Thyroid gland (tissue), 4 donors: Measurements from ENCODE around the gene MROH2A. TPM values are rescaled to one million over a fixed set of nuclear protein-coding genes. Genes with fewer than 3 reads are reported as not detected.

ENCODE experiments used
- DNase-seq, 2 donors: peaks; one replicate each; pipeline ENCODE4 v3.0.0-alpha.2; 2019
- H3K27ac ChIP-seq, 3 donors: fragments of 200-600 bp; sonication (generic); 1 replicate in 2 of 3; 2 replicates in 1 of 3; pipeline ENCODE4 v1.5.1; 2016 to 2019; ENCODE audit warnings: mild to moderate bottlenecking in 1 of 3, moderate library complexity in 1 of 3
- H3K27me3 ChIP-seq: fragments of 200-600 bp; sonication (generic); one replicate; pipeline ENCODE4 v1.5.1; 2019
- H3K36me3 ChIP-seq, 2 donors: fragments of 200-600 bp; sonication (generic); one replicate each; pipeline ENCODE4 v1.5.1; 2016 to 2019
- H3K4me1 ChIP-seq, 2 donors: fragments of 200-600 bp; sonication (generic); one replicate each; pipeline ENCODE4 v1.5.1; 2017 to 2019
- H3K4me3 ChIP-seq, 3 donors: fragments of 200-600 bp; sonication (generic); replicated peaks in 1 of 3; 1 replicate in 2 of 3; 2 replicates in 1 of 3; pipeline ENCODE4 v1.5.1; 2016; ENCODE audit warnings: mild to moderate bottlenecking in 1 of 3
- H3K9me3 ChIP-seq: fragments of 200-600 bp; sonication (generic); one replicate; pipeline ENCODE4 v1.5.1; 2017
- CTCF ChIP-seq, 6 experiments: fragments of 200-600 bp in 3 of 6; fragments of 450-650 bp in 3 of 6; sonication (generic) in 3 of 6; IDR thresholded peaks; one replicate each; pipeline ENCODE4 v1.5.1; 2016 to 2019; ENCODE audit warnings: antibody characterized with exemption in 6 of 6, mild to moderate bottlenecking in 2 of 6, inconsistent platforms in 1 of 6, moderate library complexity in 1 of 6
- POLR2A ChIP-seq, 2 donors: fragments of 450-650 bp; IDR thresholded peaks; one replicate each; pipeline ENCODE4 v1.6.1; 2017; ENCODE audit warnings: antibody characterized with exemption in 2 of 2, mild to moderate bottlenecking in 2 of 2, moderate library complexity in 1 of 2
- WGBS, 2 donors: methylation state at CpG; one replicate each; pipeline ENCODE4 v1.1.5; 2017; 5-methylcytosine and 5-hydroxymethylcytosine counted together
- intact Hi-C: fragments of 100-400 bp; cut with DNase I; formaldehyde crosslinking; loops from one replicate; pipeline ENCODE4 v1.15.1; 2023
- total RNA-seq, 4 donors: library from RNA; depleted of rRNA; stranded (reverse); fragments of >200 nt; gene quantifications; one replicate each; pipeline ENCODE4 v1.2.3, GENCODE V29; 2016

The MROH2A gene
- total RNA-seq, 4 donors from 2014 or later: 1.3 to 20.4 (median 9.3) TPM

DNA sequence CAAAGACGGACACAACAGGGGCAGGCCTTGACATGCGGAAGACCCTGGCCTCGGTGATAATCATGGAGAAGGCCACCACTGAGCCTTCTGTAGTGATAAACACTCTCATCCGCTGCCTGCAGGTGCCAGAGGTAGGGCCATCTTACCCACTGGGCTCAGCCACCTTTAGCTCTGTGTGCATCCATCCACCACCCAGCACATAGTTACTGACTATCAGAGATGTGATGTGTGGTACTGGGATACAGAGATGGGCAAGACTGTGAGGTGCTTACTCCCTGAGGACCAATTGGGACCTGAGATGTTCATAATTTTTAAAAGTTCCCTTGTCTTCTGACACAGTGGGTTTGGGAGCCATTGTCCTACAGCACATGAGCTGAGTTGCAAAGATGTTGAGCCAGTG, 1.6 kb downstream of the MROH2A start:
- intact Hi-C loops: no loop called here
- no peak for DNase-seq
- Histone ChIP-seq H3K36me3 (no peaks in the 10 kb centered on the region), H3K27me3 (no peaks in the 10 kb centered on the region), H3K4me1 (no peaks in the 10 kb centered on the region), H3K9me3 (no peaks in the 10 kb centered on the region), H3K27ac (no peak overlapping the region), H3K4me3 (no peak overlapping the region)
- whole genome bisulfite sequencing, 2 donors: 93 to 94% methylated on average over 3 to 4 of the region's 4 CpGs
- TF ChIP-seq CTCF (IDR thresholded peaks at IDR 0.05) (no peak), POLR2A (IDR thresholded peaks at IDR 0.05) (no peak)

GRCh38 chr2:233780771-233781170, 2.6 kb downstream of the MROH2A start:
- intact Hi-C loops: no loop called here
- no peak for TF ChIP-seq POLR2A (IDR thresholded peaks at IDR 0.05)
- TF ChIP-seq CTCF (IDR thresholded peaks at IDR 0.05): no peak
- no peaks in the 10 kb centered on the region for H3K9me3 ChIP-seq

DNA sequence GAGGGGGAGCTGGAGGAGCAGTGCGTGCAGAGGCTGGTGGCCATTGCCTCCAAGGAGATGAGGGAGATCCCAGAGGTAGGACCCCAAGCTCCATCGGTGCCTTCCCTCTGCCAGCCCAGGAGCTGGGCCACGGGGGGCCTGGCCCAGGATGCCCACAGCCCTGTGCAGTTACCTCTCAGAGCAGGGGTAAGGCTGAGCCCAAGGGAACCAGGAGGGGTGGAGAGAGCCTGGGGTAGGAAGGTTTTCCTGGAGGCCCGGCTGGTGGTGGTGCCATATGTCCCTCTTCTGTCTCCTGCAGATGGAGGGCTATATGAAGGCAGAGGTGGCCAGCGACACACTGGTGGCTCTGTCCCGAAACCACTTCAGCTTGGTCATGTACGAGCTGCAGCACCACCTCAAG, 11.4 kb downstream of the MROH2A start:
- 93 to 96% methylated on average over 6 to 7 of the region's 7 CpGs for WGBS, 2 donors
- Histone ChIP-seq H3K9me3 (no peaks in the 10 kb centered on the region), H3K36me3 (no peaks in the 10 kb centered on the region), H3K27me3 (no peaks in the 10 kb centered on the region), H3K27ac (no peak overlapping the region), H3K4me1 (no peaks in the 10 kb centered on the region), H3K4me3 (no peak overlapping the region)
- intact Hi-C loops: no loop called here
- no peak for DNase-seq
- no peak for TF ChIP-seq POLR2A (IDR thresholded peaks at IDR 0.05)

More at GRCh38 chr2:233780771-233781170, 2.6 kb downstream of the MROH2A start:
- WGBS, 2 donors: 88 to 89% methylated on average over 4 of the region's 4 CpGs
- Histone ChIP-seq H3K4me3 (no peak overlapping the region), H3K27ac (no peak overlapping the region), H3K36me3 (no peaks in the 10 kb centered on the region), H3K4me1 (no peaks in the 10 kb centered on the region), H3K27me3 (no peaks in the 10 kb centered on the region)
- no peak for DNase-seq

GRCh38 chr2:233791151-233791882, 13.2 kb downstream of the MROH2A start:
- Histone ChIP-seq H3K4me1 (no peaks in the 10 kb centered on the region), H3K36me3 (no peaks in the 10 kb centered on the region), H3K4me3 (no peak overlapping the region), H3K27ac (no peak overlapping the region), H3K27me3 (no peaks in the 10 kb centered on the region), H3K9me3 (no peaks in the 10 kb centered on the region)
- no peak for DNase-seq
- intact Hi-C loops: no loop called here
- 83 to 86% methylated on average over 18 of the region's 18 CpGs for WGBS, 2 donors
- TF ChIP-seq CTCF (IDR thresholded peaks at IDR 0.05) (no peak), POLR2A (IDR thresholded peaks at IDR 0.05) (no peak)

- WGBS, 2 donors: 80 to 81% methylated on average over 9 of the region's 9 CpGs
- no peak for TF ChIP-seq CTCF (IDR thresholded peaks at IDR 0.05)
- no peak for TF ChIP-seq POLR2A (IDR thresholded peaks at IDR 0.05)
- Histone ChIP-seq H3K27me3 (no peaks in the 10 kb centered on the region), H3K9me3 (no peaks in the 10 kb centered on the region), H3K36me3 (no peaks in the 10 kb centered on the region), H3K4me3 (no peak overlapping the region), H3K27ac (no peak overlapping the region), H3K4me1 (no peaks in the 10 kb centered on the region)
- DNase-seq: no peak
- intact Hi-C loops: no loop called here
These were observed 13.8 kb downstream of the MROH2A start for GRCh38 chr2:233791883-233792329.
